ENCODE measurements around the gene B3GNT5. TPM values are rescaled to one million over a fixed set of nuclear protein-coding genes. Genes with fewer than 3 reads are reported as not detected.

The B3GNT5 gene
- total and polyA plus RNA-seq, 10 of the 15 experiments (the other 5 are each of a cell fraction or from before 2014, with no cell fraction given), result 0.24 to 1.1 (median 0.48) TPM

- H3K36me3 ChIP-seq (ENCODE audit: control insufficient read depth in 2 of 2, insufficient read depth in 2 of 2, low read length in 1 of 2), result no peaks in the 10 kb centered on the region
- H3K9me3 ChIP-seq (replicated peaks; ENCODE audit: control insufficient read depth, insufficient read depth, low read length), result no peaks in the 10 kb centered on the region
- no peaks in the 10 kb centered on the region for H3K4me1 ChIP-seq (ENCODE audit: control insufficient read depth, insufficient read depth, low read length)
- in situ Hi-C loops (cut with MboI), result no loop called here
- RAD21 ChIA-PET (ENCODE audit: unreplicated experiment), result interaction anchor here (0.6 kb wide), 1 partner anchor 63 kb away, joined by 4 read pairs; no protein-coding TSS in a partner anchor
- BruUV-seq (replicated peaks), result no TSS peak
- no peak overlapping the region for H3K4me3 ChIP-seq
- POLR2A ChIA-PET, result no interaction called here
- H4K20me1 ChIP-seq (ENCODE audit: control insufficient read depth, insufficient read depth), result no peaks in the 10 kb centered on the region
- CTCF ChIA-PET, result no interaction called here
- no peak overlapping the region for H3K4me2 ChIP-seq (ENCODE audit: control insufficient read depth, insufficient read depth)
- H3K9ac ChIP-seq (ENCODE audit: control insufficient read depth, insufficient read depth, low read length), result no peak overlapping the region
- FAIRE-seq (no peak), ATAC-seq (no peak; the same call in 2 of the 3 replicates), DNase-seq (ENCODE audit: low read depth, low spot score) (no peak)
- 52% methylated on average over 6 of the region's 6 CpGs for WGBS (ENCODE audit: insufficient coverage, insufficient replicate concordance, low lambda C conversion rate, missing lambda C conversion rate)
- H2AFZ ChIP-seq (ENCODE audit: control insufficient read depth, low read depth, low read length), result no peak overlapping the region
- TF ChIP-seq SMC3 (IDR thresholded peaks at IDR 0.05; ENCODE audit: borderline replicate concordance, low read length), result no peak
- intact Hi-C loops (cut with micrococcal nuclease; ENCODE audit: unreplicated experiment), result no loop called here
- H3K79me2 ChIP-seq (ENCODE audit: control insufficient read depth, insufficient read depth, low read length), result no peaks in the 10 kb centered on the region
- SMC1A ChIA-PET (ENCODE audit: uncharacterized antibody, unreplicated experiment), result interaction anchor here (0.7 kb wide), 1 partner anchor 43 kb away, joined by 3 read pairs; no protein-coding TSS in a partner anchor
- peaks cover 2 to 16% of the 10 kb centered on the region in 2 experiments for H3K27me3 ChIP-seq (replicated peaks in 1 of 2; ENCODE audit: control insufficient read depth in 2 of 2, insufficient read depth in 2 of 2, low read length in 1 of 2)
- no peak overlapping the region for H3K27ac ChIP-seq (ENCODE audit: control insufficient read depth, insufficient read depth)
Measured at GRCh38 chr3:183249006-183249718, 3.9 kb upstream of the B3GNT5 start.

GRCh38 chr3:183252118-183252782 is 803 bp upstream of the B3GNT5 start:
- ChIA-PET POLR2A (no interaction called here), CTCF (interaction anchor here (0.6 to 4.3 kb wide), 3 partner anchors 63 to 129 kb away, joined by 3 to 19 read pairs (median 6); no protein-coding TSS in a partner anchor), SMC1A (ENCODE audit: uncharacterized antibody, unreplicated experiment) (interaction anchor here (1.0 to 1.2 kb wide), 2 partner anchors 9 to 66 kb away, joined by 3 read pairs; no protein-coding TSS in a partner anchor), RAD21 (ENCODE audit: unreplicated experiment) (interaction anchor here (1.1 to 2.1 kb wide), 2 partner anchors 34 to 130 kb away, joined by 5 to 9 read pairs; no protein-coding TSS in a partner anchor)
- Histone ChIP-seq H3K9ac (ENCODE audit: control insufficient read depth, insufficient read depth, low read length) (no peak overlapping the region), H3K9me3 (replicated peaks; ENCODE audit: control insufficient read depth, insufficient read depth, low read length) (no peaks in the 10 kb centered on the region), H3K4me1 (ENCODE audit: control insufficient read depth, insufficient read depth, low read length) (no peaks in the 10 kb centered on the region), H3K36me3 (ENCODE audit: control insufficient read depth in 2 of 2, insufficient read depth in 2 of 2, low read length in 1 of 2) (no peaks in the 10 kb centered on the region), H3K27ac (ENCODE audit: control insufficient read depth, insufficient read depth) (no peak overlapping the region), H3K79me2 (ENCODE audit: control insufficient read depth, insufficient read depth, low read length) (no peaks in the 10 kb centered on the region), H3K4me2 (ENCODE audit: control insufficient read depth, insufficient read depth) (no peak overlapping the region), H3K4me3 (no peak overlapping the region), H2AFZ (ENCODE audit: control insufficient read depth, low read depth, low read length) (no peak overlapping the region), H4K20me1 (ENCODE audit: control insufficient read depth, insufficient read depth) (0 out of 2 replicates have a peak, but pooled peaks cover 2% of the 10 kb centered on the region), H3K27me3 (replicated peaks in 1 of 2; ENCODE audit: control insufficient read depth in 2 of 2, insufficient read depth in 2 of 2, low read length in 1 of 2) (peaks cover 9 to 21% of the 10 kb centered on the region in 2 experiments)
- DNase-seq (ENCODE audit: low read depth, low spot score) (no peak), FAIRE-seq (no peak), ATAC-seq (no peak)
- intact Hi-C loops (cut with micrococcal nuclease; ENCODE audit: unreplicated experiment), result no loop called here
- 93% methylated on average over 5 of the region's 5 CpGs for WGBS (ENCODE audit: insufficient coverage, insufficient replicate concordance, low lambda C conversion rate, missing lambda C conversion rate)
- BruUV-seq (replicated peaks), result no TSS peak
- in situ Hi-C loops (cut with MboI), result no loop called here
- no peak for TF ChIP-seq BRCA1 (IDR thresholded peaks at IDR 0.05; ENCODE audit: low read depth, low read length)
- no peak for TF ChIP-seq JUND (IDR thresholded peaks at IDR 0.05; ENCODE audit: low read depth, low read length)
- TF ChIP-seq, protein P1, sequence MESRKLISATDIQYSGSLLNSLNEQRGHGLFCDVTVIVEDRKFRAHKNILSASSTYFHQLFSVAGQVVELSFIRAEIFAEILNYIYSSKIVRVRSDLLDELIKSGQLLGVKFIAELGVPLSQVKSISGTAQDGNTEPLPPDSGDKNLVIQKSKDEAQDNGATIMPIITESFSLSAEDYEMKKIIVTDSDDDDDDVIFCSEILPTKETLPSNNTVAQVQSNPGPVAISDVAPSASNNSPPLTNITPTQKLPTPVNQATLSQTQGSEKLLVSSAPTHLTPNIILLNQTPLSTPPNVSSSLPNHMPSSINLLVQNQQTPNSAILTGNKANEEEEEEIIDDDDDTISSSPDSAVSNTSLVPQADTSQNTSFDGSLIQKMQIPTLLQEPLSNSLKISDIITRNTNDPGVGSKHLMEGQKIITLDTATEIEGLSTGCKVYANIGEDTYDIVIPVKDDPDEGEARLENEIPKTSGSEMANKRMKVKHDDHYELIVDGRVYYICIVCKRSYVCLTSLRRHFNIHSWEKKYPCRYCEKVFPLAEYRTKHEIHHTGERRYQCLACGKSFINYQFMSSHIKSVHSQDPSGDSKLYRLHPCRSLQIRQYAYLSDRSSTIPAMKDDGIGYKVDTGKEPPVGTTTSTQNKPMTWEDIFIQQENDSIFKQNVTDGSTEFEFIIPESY (IDR thresholded peaks at IDR 0.05), result no peak
- TF ChIP-seq SMAD5 (IDR thresholded peaks at IDR 0.05; ENCODE audit: low read depth), result no peak
- TF ChIP-seq, protein P2, sequence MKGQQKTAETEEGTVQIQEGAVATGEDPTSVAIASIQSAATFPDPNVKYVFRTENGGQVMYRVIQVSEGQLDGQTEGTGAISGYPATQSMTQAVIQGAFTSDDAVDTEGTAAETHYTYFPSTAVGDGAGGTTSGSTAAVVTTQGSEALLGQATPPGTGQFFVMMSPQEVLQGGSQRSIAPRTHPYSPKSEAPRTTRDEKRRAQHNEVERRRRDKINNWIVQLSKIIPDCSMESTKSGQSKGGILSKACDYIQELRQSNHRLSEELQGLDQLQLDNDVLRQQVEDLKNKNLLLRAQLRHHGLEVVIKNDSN (IDR thresholded peaks at IDR 0.05; ENCODE audit: borderline replicate concordance, extremely low read length, insufficient read depth, low read depth, low read length), result no peak
- TF ChIP-seq CBX5 (IDR thresholded peaks at IDR 0.05; ENCODE audit: low read depth), result no peak
- no peak for TF ChIP-seq NBN (IDR thresholded peaks at IDR 0.05)
- no peak for TF ChIP-seq CBX3 (IDR thresholded peaks at IDR 0.05; ENCODE audit: borderline replicate concordance, low read depth)
- TF ChIP-seq EP300 (IDR thresholded peaks at IDR 0.05; ENCODE audit: borderline replicate concordance in 1 of 2, control insufficient read depth in 1 of 2, low read depth in 2 of 2, low read length in 2 of 2), result no peak
- TF ChIP-seq SMAD1 (IDR thresholded peaks at IDR 0.05; ENCODE audit: low read depth, partially characterized antibody), result no peak
